H1 (cell line): ENCODE measurements around the gene PGLYRP1. TPM values are rescaled to one million over a fixed set of nuclear protein-coding genes. Genes with fewer than 3 reads are reported as not detected.

Source experiments
- ASH2L ChIP-seq: fragments of 200-600, 300-600 bp; sonication (generic); IDR thresholded peaks from one replicate; pipeline ENCODE4 v1.7.1; 2017; ENCODE audit warnings: low read length
- EZH2 ChIP-seq: fragments of 200-600 bp; sonication (generic); IDR thresholded peaks from 2 replicates; pipeline ENCODE4 v1.7.1; 2012; ENCODE audit warnings: low read depth, mild to moderate bottlenecking, moderate library complexity, low read length, inconsistent platforms; ENCODE audit not compliant: severe bottlenecking
- JUND ChIP-seq: IDR thresholded peaks from 2 replicates; pipeline ENCODE4 v1.6.1; 2011; ENCODE audit warnings: mild to moderate bottlenecking, improper control_type of control experiment, low read length
- NANOG ChIP-seq: IDR thresholded peaks from 2 replicates; pipeline ENCODE4 v1.6.1; 2011; ENCODE audit warnings: low read length, low read depth, mild to moderate bottlenecking, inconsistent platforms; ENCODE audit not compliant: insufficient read depth, poor library complexity, severe bottlenecking
- POLR2A ChIP-seq, 2 experiments: IDR thresholded peaks; 1 replicate in 1 of 2; 2 replicates in 1 of 2; pipeline ENCODE4 v1.6.1; 2011; ENCODE audit warnings: low read depth in 2 of 2, low read length in 2 of 2, mild to moderate bottlenecking in 2 of 2; ENCODE audit errors: control extremely low read depth in 1 of 2
- polyA plus RNA-seq, 7 experiments: library from polyadenylated mRNA; depleted of rRNA in 3 of 7; stranded (reverse) in 5 of 7; unstranded in 2 of 7; fragments of >200 nt in 5 of 7; fragments of 200-250 nt in 2 of 7; gene quantifications; 1 replicate in 5 of 7; 2 replicates in 1 of 7; 4 replicates in 1 of 7; pipeline versions ENCODE4 v1.2.1 to v1.2.3, GENCODE V29; 2011 to 2013; ENCODE audit warnings: missing spikeins in 2 of 7, mixed read lengths in 2 of 7
- total RNA-seq: library from RNA; stranded (reverse); fragmentation: NEBNext Ultra II Directional; extraction: Animal tissue kit (Norgen Biotek cat#: 25700); gene quantifications from 2 replicates; pipeline ENCODE4 v1.2.1, GENCODE V29; 2021
- TF ChIP-seq, protein P1 (sequence below): fragments of 300-600 bp; sonication (generic); IDR thresholded peaks from 2 replicates; pipeline ENCODE4 v1.7.1; 2012; ENCODE audit warnings: low read length, moderate library complexity, mild to moderate bottlenecking, inconsistent platforms; ENCODE audit not compliant: insufficient replicate concordance
- TF ChIP-seq, protein P2 (sequence below), 3 experiments: IDR thresholded peaks; 1 replicate in 2 of 3; 2 replicates in 1 of 3; pipeline versions ENCODE4 v1.5.1 to v1.6.1; 2011; ENCODE audit warnings: low read length in 3 of 3, mild to moderate bottlenecking in 3 of 3, inconsistent platforms in 2 of 3, low read depth in 1 of 3, moderate library complexity in 1 of 3; ENCODE audit not compliant: insufficient read depth in 1 of 3; ENCODE audit errors: control extremely low read depth in 1 of 3
- TF ChIP-seq, protein P3 (sequence below): IDR thresholded peaks from 2 replicates; pipeline ENCODE4 v1.6.1; 2012; ENCODE audit warnings: inconsistent platforms

PGLYRP1 gene
- total and polyA plus RNA-seq, 2 of the 8 experiments (the other 6 are each of a cell fraction or from before 2014, with no cell fraction given) = not detected

DNA sequence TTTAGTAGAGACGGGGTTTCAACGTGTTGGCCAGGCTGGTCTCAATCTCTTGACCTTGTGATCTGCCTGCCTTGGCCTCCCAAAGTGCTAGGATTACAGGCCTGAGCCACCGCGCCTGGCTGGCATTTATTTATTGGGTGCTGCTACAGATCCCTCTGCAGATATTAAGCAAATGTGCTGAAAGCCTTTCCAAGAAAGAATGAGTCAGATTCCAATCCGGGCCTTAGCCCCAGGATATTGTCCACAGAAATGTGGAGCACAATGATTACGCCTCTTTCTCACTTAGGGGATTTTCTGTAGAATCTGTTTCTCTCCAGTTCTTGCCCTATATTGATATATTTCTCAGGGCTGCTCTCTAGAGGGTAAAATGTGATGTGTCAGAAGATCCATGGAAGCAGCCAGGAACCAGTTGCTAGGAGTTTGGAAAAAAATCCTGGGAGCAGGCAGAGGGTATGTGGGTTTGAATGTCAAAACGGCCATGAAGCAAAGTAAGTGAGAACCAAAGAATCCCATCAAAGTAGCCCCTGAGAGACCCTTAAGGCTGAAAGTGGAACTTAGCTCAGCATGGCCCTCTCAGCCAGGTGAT lies 42.7 kb upstream of the PGLYRP1 start (continued):
- TF ChIP-seq, protein P1, sequence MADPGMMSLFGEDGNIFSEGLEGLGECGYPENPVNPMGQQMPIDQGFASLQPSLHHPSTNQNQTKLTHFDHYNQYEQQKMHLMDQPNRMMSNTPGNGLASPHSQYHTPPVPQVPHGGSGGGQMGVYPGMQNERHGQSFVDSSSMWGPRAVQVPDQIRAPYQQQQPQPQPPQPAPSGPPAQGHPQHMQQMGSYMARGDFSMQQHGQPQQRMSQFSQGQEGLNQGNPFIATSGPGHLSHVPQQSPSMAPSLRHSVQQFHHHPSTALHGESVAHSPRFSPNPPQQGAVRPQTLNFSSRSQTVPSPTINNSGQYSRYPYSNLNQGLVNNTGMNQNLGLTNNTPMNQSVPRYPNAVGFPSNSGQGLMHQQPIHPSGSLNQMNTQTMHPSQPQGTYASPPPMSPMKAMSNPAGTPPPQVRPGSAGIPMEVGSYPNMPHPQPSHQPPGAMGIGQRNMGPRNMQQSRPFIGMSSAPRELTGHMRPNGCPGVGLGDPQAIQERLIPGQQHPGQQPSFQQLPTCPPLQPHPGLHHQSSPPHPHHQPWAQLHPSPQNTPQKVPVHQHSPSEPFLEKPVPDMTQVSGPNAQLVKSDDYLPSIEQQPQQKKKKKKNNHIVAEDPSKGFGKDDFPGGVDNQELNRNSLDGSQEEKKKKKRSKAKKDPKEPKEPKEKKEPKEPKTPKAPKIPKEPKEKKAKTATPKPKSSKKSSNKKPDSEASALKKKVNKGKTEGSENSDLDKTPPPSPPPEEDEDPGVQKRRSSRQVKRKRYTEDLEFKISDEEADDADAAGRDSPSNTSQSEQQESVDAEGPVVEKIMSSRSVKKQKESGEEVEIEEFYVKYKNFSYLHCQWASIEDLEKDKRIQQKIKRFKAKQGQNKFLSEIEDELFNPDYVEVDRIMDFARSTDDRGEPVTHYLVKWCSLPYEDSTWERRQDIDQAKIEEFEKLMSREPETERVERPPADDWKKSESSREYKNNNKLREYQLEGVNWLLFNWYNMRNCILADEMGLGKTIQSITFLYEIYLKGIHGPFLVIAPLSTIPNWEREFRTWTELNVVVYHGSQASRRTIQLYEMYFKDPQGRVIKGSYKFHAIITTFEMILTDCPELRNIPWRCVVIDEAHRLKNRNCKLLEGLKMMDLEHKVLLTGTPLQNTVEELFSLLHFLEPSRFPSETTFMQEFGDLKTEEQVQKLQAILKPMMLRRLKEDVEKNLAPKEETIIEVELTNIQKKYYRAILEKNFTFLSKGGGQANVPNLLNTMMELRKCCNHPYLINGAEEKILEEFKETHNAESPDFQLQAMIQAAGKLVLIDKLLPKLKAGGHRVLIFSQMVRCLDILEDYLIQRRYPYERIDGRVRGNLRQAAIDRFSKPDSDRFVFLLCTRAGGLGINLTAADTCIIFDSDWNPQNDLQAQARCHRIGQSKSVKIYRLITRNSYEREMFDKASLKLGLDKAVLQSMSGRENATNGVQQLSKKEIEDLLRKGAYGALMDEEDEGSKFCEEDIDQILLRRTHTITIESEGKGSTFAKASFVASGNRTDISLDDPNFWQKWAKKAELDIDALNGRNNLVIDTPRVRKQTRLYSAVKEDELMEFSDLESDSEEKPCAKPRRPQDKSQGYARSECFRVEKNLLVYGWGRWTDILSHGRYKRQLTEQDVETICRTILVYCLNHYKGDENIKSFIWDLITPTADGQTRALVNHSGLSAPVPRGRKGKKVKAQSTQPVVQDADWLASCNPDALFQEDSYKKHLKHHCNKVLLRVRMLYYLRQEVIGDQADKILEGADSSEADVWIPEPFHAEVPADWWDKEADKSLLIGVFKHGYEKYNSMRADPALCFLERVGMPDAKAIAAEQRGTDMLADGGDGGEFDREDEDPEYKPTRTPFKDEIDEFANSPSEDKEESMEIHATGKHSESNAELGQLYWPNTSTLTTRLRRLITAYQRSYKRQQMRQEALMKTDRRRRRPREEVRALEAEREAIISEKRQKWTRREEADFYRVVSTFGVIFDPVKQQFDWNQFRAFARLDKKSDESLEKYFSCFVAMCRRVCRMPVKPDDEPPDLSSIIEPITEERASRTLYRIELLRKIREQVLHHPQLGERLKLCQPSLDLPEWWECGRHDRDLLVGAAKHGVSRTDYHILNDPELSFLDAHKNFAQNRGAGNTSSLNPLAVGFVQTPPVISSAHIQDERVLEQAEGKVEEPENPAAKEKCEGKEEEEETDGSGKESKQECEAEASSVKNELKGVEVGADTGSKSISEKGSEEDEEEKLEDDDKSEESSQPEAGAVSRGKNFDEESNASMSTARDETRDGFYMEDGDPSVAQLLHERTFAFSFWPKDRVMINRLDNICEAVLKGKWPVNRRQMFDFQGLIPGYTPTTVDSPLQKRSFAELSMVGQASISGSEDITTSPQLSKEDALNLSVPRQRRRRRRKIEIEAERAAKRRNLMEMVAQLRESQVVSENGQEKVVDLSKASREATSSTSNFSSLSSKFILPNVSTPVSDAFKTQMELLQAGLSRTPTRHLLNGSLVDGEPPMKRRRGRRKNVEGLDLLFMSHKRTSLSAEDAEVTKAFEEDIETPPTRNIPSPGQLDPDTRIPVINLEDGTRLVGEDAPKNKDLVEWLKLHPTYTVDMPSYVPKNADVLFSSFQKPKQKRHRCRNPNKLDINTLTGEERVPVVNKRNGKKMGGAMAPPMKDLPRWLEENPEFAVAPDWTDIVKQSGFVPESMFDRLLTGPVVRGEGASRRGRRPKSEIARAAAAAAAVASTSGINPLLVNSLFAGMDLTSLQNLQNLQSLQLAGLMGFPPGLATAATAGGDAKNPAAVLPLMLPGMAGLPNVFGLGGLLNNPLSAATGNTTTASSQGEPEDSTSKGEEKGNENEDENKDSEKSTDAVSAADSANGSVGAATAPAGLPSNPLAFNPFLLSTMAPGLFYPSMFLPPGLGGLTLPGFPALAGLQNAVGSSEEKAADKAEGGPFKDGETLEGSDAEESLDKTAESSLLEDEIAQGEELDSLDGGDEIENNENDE = no peak
- no peak for TF ChIP-seq POLR2A (IDR thresholded peaks at IDR 0.05; ENCODE audit: control extremely low read depth in 1 of 2, low read depth in 2 of 2, low read length in 2 of 2)
- no peak for TF ChIP-seq NANOG
- TF ChIP-seq EZH2 = no peak
- TF ChIP-seq JUND = no peak
- TF ChIP-seq, protein P2, sequence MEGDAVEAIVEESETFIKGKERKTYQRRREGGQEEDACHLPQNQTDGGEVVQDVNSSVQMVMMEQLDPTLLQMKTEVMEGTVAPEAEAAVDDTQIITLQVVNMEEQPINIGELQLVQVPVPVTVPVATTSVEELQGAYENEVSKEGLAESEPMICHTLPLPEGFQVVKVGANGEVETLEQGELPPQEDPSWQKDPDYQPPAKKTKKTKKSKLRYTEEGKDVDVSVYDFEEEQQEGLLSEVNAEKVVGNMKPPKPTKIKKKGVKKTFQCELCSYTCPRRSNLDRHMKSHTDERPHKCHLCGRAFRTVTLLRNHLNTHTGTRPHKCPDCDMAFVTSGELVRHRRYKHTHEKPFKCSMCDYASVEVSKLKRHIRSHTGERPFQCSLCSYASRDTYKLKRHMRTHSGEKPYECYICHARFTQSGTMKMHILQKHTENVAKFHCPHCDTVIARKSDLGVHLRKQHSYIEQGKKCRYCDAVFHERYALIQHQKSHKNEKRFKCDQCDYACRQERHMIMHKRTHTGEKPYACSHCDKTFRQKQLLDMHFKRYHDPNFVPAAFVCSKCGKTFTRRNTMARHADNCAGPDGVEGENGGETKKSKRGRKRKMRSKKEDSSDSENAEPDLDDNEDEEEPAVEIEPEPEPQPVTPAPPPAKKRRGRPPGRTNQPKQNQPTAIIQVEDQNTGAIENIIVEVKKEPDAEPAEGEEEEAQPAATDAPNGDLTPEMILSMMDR (IDR thresholded peaks at IDR 0.05; ENCODE audit: control extremely low read depth in 1 of 3, insufficient read depth in 1 of 3, low read depth in 1 of 3, low read length in 3 of 3) = no peak
- TF ChIP-seq, protein P3, sequence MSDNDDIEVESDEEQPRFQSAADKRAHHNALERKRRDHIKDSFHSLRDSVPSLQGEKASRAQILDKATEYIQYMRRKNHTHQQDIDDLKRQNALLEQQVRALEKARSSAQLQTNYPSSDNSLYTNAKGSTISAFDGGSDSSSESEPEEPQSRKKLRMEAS = no peak
- no peak for TF ChIP-seq ASH2L
